ENCODE measurements around the gene EMSY.

Gene EMSY

DNA sequence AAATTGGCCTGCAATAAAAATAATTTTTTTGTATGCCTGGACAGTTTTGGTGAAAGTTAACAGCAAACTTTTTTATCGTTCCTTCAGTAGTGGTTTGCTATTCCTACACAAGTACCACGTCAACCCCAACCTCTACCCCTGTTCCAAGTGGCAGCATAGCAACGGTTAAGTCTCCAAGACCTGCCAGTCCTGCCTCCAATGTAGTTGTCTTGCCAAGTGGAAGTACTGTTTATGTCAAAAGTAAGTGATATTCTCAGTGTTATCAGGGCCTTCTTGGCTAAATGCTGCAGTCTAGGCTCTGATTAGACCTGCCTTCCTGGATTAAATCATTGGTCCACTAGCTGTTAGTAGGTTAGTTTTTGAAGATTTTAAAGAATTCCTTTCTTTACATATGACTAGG is 15.0 kb downstream of the EMSY start:
- DNase-seq = no peak

DNA sequence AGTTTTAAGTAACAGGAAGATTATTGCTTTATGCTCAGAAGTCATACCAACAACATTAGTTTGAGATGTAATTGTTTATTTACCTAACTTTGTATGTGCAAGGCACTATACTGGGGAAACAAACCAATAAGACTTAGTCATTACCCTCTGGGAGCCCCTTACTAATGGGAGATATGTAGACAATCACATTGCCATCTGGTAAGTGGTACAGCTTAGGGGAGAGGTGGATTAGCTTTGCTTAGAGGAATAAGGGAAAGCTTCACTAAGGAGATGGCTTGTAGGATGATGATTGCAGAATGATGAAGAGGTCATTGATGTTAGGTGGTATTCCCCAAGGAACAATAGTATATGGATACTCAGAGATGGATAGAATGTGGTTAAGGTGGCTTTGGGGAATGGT is 17.5 kb downstream of the EMSY start:
- DNase-seq = no peak

DNA sequence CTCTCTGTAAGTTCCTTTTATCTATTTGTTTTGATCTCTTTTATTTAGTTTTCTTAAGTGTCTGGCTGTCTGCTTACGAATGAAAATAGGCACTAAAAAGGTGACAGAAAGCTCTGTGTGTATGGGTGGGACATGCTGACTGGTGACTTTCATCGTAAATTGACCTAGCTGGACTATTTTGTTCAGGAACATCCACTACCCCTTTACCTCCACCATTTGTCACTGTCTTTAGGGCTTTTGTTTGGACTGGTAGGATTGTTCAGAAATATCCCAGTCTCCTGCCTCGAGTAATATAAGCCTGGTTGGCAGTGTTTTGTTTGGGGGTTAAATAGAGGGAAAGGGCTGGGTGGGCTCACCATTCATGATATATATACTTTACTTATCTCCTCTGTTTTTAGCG is 20.9 kb downstream of the EMSY start:
- DNase-seq = no peak

DNA sequence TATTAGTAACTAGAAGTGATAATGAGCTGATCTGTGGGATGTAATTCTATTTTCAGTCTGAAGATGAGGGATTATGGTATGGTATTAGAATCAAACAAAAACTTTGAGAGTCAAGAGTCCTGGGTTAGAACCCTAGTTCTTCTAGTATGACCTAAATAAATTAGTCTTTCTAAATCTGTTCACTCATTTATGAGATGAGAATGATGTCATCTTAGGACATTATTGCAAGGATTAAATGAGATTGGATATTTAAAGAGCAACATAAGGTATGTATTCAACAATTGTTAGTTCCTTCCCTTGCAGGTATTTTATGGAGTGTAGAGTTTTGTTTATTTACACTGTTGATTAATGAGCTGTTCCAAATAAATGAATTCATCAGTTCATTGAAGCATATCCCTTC is 21.8 kb downstream of the EMSY start:
- DNase-seq = no peak

DNA sequence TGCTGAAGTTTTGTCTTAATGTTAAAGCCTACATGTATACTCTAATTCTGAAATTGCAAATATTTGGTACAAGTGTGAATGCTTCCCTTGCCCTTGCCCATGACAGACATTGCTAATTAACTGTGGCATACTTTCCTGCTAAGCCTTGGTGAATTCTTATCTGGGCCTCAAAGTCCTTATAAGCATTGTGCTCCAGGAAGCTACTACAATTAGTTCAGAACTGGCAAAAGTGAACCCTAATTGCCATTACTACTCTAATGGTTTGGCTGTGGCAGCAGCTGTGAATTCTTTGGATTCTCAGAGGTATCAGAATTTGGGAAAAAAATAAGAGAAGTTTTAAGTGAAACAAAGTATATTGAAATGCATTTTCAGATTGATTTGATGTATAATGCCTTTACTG is 24.3 kb downstream of the EMSY start:
- DNase-seq = no peak

DNA sequence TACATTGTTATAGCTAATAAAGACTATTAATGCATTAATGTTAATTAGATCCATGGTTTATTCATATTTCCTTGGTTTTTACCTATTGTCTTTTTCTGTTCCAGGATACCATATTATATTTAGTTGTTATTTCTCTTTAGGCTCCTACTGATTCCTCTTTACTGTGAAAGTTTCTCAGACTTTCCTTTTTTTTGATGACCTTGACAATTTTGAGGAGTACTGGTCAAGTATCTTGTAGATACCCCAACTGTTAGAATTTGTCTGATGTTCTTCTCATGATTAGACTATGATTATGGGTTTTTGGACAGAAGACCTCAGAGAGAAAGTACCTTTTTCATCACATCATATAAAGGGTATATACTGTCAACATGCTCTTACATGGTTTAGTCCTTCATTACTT is 26.6 kb downstream of the EMSY start:
- DNase-seq = no peak

DNA sequence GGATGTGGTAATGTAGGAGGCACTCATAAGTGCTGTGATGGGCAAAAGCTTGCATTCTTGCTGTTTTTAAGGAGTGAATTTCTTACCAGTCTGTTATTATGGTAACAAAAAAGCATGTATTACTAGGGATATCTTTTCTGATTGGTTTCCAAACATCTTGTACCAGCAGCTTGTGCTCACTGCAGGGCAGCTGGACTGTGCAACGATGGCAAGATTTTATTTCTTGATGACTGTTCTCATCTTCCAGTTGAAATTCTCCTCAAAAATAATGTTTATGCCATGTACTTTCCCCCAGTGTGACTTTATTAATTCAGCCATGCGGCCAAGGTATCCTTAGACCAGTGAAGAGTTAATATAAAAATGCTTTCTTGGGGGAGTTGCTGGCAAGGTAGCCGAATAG is 35.4 kb downstream of the EMSY start:
- DNase-seq = no peak

DNA sequence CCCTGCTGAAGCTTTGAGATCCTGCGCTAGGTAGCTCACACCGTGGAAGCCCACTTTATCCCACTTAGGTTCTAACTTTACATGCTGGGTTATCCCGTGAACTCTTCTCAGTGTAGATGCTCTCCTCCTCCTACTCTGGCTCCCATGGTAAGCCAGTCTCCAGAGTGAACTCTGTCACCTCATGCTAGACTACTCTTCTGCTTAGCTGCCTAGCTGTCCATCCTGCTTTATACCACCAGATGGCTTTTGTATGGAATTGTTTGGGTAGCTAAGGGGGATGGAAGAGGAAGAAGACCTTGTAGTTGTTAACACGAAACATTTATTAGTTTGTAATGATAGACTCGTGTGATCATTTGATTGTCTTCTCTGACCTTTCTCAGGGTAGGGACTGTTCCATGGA is 46.8 kb downstream of the EMSY start:
- DNase-seq = no peak

DNA sequence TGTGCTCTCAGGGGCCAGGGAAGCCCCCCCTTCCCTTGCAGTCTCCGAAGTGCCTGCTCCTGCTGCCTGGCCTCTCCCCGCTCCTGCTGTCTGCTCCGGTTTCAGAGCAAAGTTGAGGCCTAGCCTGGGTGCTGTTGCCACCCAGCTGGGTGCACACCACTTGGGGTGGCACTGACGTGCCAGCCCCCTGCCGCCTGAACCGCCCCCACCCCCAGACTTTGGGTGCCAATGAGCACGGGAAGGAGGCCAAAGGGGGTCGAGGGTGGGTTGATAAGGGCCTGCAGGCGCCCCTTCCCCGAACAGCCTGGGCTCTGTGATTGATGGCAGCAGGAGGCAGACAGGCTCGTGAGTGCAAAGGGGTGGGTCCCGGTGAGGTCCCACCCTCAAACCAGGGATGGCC is 48.2 kb downstream of the EMSY start:
- no peak for DNase-seq

DNA sequence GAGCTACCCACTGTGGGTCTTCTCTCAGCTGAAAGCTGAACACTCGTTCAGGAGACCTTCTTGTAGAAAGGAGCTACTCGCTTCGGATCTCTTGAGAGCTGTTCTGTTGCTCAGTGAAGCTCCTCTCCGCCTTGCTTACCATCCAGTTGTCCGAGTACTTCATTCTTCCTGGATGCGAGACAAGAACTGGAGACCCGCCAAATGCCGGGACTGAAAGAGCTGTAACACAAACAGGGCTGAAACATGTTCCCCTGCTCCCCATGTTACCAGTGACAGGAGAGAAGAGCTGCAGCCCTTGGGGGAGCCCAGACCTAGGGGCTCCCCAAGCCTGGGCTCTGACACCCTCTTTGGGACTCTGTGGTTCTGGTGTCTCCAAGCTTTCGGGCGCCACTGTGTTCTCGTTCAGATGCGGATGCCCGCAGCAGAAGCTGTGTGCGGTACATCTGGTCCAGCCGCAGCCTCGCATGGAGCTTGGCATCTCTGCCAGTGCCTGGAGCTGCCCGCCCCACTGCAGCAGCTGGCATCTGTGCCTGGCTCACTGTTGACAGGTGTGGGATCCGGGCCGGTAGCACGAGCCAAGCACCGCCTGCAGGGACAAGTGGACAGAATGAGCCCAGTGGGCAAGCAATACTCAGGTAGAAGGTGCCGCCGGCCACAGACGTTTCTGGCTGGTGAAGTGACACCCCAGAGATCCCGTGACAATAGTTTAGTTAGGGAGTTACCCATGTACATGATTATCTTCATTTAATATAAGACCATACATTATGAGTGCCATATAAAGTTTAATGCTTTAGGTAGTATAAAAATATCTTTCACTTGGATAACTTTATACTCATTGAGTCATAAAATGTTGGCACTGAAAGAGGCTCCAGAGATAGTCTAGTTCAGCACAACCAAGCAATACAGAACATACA is 49.1 kb downstream of the EMSY start:
- DNase-seq = no peak

DNA sequence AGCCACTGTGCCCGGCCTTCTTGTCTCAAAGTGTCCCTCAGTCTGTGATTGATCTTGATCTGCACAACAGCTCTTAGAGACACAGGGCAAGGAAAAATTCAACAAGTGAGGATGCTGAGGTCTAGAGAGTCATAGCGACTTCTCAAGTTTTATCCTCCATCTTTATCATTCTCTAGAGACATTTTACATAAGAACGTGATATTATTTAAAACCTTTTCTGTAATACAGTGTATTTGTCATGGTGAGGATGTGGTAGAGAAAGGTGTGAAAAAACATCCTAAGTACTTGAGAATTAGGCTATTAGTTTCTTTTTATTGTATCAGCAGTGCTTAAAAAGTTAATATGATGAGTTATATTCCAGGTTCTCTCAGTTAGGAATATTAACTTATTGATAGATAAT is 50.2 kb downstream of the EMSY start:
- DNase-seq = no peak

DNA sequence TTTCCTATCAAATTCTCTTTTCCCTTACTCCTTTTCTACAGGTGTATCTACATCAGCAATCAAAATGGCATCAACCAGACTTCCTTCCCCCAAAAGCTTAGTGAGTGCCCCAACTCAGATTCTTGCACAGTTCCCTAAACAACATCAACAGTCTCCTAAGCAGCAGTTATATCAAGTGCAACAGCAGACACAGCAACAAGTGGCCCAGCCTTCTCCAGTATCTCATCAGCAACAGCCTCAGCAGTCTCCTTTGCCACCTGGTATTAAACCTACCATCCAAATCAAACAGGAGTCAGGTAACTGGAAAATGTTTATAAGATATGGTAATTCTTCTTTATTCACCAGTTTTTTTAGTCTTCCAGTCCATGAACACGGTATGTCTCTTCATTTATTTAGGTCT is 51.4 kb downstream of the EMSY start:
- DNase-seq = no peak

DNA sequence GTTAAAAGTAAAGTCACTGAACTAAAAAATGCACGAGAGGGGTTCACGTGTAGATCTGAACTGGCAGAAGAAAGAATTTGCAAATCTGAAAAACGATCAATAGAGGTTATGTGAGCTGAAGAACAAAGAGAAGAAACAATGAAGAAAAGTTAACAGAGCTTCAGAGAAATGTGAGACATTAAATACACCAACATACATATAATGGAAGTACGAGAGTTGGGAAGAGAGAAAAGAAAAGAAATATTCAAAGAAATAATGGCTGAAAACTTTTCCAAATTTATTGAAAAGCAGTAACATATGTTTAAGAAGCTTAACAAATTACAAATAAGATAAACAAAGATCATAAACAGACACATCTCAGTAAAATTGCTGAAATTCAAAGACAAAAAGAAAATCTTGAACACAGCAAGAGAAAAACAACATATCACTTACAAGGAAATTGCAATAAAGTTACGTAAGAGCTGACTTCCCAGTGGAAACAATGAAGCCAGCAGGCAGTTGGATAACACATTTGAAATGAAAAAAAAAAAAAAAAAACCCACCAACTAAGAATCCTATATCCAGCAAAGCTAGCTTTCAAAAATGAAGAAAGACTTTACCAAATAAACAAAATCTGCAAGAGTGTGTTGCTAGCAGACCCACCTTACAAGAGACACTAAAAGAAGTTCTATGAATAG is 56.8 kb downstream of the EMSY start:
- no peak for DNase-seq

DNA sequence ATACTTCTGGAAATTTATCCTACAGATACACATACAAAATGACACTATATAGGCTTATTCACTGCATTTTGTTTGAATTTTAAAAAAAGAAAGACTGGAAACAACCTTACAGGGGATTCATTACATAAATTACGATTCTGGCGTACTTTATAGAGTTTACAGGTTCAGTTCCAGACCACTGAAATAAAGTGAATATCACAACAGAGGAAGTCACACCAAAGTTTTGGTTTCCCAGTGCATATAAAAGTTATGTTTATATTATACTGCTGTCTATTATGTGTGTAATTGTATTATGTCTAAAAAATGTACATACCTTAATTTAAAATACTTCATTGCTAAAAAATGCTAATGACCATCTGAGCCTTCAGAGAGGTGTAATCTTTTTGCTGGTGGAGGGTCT is 62.0 kb downstream of the EMSY start:
- DNase-seq = no peak

DNA sequence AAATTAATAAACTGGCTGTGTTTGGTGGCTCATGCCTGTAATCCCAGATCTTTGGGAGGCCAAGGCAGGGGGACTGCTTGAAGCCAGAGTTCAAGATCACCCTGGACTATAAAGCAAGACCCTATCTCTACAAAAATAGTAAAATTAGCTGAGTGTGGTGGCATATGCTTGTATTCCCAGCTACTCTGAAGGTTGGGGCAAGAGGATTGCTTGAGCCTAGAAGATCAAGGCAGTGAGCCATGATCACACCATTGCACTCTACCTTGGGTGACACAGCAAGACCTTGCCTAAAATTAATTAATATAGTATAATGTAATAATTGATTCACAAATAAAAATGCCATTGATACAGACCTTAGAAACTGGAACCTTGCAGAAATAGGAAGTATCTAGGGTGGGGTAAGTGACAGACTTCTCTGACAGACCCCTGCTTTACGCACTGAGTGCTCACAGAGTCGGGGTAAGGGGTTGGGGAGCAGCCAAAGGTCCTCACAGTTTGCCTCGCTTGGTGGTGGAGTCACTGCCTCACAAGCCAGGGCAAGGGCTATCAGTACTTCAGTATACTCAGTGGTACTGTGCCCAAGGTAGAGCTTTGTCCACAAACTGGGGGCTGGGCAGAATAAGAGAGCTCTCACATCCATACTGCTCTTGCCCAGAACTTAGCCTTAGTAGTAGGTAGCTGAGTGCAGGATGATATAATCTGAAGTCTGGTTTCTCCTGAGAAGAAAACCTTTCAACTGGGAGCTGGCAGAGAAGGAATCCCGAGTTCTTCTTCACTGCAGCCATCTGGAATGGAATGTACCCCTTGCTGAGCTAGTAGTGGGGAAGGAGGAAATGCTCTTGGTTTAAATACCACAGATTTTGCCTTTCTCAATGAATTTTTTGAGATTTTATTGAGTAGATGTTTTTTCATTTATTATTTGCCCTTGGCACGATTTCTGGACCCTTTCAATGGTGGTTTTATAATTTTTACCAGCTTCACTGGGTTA is 65.5 kb downstream of the EMSY start:
- no peak for DNase-seq

DNA sequence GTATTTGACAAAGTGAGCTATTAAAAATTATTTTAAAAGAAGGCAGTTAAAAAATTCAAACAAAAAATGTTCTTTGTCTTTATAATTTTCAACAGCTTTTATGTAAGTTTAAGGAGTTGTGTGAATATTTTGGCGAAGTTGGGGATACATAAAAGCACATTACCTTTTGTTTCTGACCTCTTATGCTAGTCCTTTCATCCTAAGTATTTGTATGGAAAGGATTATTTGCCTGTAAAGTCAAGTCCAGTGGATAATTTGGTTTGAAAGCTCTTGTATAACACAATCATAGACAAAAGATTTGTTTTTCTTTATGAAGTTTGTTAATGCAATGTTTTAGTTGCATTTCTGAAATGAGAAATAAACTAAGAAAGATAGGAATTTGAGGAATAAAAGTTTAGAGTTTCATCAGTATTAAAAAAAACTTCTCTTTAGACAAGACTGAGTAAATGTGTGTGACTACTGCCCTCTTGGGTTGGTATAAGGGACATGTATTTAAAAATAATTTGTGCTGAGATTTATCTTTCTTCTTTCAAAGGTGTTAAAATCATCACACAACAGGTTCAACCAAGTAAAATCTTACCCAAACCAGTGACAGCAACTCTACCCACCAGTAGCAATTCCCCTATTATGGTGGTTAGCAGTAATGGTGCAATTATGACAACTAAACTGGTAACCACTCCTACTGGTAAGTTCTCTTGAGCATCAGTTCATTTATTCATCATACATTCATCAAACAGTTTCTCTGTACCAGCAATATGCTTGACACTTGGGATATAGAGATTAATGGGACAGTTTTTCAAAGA is 68.2 kb downstream of the EMSY start:
- DNase-seq = no peak

DNA sequence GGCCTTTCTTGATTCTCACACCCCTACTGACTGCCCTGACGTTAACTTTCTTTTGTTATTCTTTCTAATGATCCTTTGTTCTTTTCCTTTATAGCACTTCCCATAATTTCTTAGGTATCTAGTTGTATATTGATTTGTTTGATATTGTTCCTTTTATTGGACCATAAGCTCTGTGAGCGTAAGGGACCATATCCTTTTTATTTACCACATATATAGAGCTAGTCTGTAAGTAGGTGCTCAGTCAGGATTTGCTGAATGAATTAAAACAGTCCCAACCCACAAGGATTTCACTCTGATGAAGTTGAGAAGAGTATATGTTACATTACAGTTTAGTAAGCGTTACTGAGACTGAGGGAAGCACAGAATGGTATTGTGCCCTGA is 68.8 kb downstream of the EMSY start:
- DNase-seq = no peak

DNA sequence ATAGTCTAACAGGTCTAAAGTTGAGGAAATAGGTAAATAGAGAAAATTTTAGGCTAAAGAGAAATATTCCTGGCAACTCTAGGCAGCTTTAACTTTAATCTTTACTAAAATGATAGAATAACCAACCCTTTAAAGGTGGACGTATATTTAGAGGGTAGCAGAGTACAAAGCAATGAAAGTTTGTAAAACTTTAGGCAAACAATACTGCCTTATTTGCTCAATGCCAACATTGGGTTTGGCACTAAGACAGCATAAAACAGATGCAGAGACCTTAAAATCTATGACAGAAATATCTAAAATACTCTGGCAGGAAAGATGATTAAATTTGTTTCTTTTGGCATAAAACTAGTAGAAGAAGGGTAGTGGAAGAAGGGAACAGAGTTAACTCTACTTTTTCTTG is 70.7 kb downstream of the EMSY start:
- DNase-seq = no peak

DNA sequence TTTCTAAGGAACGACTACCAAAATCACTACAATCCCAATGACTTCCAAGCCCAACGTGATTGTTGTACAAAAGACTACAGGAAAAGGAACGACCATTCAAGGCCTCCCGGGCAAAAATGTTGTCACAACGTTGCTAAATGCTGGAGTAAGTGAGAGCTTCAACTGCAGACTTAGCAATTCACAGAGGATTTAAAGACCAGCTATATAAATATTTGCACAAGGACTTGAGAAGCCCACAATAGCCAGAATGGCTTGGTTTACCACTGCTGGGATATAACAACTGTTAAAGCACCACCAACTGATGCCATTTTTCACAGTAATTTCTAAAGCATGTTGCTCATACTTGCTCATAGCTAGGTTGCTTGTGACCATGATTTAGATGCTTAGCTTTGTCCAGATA is 78.3 kb downstream of the EMSY start:
- DNase-seq = no peak

DNA sequence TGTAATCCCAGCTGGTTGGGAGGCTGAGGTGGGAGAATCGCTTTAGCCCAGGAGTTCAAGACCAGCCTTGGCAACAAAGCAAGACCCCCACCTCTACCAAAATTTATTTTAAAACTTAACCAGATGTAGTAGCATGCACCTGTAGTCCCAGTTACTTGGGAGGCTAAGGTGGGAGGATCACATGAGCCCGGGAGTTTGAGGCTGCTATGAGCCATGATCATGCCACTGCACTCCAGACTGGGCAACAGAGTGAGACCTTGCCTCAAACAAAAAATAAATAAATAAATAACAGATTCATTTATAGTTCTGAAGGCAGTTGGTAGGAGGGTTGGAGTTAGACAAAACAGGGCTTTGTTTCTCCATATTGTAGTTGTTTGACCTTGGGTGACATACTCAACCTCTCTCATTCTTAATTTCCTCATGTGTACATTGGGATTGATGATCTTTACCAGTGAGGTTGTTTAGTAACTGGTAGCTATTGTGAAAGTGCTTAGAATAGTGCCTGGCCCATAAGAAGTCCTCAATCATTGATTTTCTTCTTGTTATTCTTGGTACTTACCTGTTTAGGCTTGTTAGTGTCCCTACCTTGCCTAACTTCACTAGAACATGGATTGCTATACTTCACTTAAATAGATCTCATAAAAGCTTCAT is 79.1 kb downstream of the EMSY start:
- DNase-seq = no peak

DNA sequence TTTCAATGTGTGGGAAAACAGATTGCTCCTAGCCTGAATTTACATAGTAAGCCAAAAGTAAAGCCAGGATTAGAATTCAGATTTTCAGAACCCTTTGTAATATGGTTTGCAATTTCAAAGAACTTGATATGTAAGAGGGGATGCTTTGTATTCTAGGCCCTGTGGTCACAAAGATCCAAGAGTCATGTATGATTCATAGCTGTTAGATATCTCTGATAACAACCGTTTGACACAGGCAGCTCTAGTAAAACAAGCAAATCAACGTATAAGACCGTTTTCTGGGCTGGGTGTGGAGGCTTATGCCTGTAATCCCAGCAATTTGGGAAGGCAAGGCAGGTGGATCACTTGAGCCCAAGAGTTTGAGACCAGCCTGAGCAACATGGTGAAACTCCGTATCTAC is 79.6 kb downstream of the EMSY start:
- no peak for DNase-seq

DNA sequence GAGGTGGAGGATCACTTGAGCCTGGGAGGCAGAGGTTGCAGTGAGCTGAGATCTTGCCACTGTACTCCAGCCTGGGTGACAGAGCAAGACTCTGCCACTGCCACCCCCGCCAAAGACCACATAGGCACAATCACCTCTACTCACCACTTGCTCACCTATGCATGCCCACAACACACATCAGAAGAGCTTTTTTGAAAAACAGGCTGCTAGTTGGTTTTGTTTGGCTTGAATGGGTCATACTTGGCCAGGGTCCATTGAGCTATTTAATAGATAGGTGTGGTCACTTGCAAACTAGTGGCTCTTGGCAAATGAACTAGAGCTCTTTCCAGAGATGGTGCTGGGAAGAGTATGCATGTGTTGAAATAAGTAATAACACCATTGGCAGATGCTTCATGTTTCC is 80.1 kb downstream of the EMSY start:
- no peak for DNase-seq
